COLO668 (cell line): ENCODE results near the gene SPTAN1.
"Not testable (repeated sequence)": the region's sequence is repeated elsewhere in the genome, so short reads cannot be mapped to it uniquely, and the experiment has no call there.

Source experiments
- DNase-seq: peaks from one replicate; lab custom pipeline; 2025; ENCODE audit not compliant: unreplicated experiment; lab: John Stamatoyannopoulos, UW

SPTAN1 gene

GRCh38 chr9:128552744-128553440 is 505 bp downstream of the SPTAN1 start:
- DNase-seq = peak; percentile 79

- no peak for DNase-seq
Measured at GRCh38 chr9:128553728-128554127, 1.3 kb downstream of the SPTAN1 start.

- DNase-seq = no peak
Measured at GRCh38 chr9:128554155-128554862, 1.9 kb downstream of the SPTAN1 start.

GRCh38 chr9:128555180-128555721 is 2.9 kb downstream of the SPTAN1 start:
- no peak for DNase-seq

GRCh38 chr9:128556276-128556675 is 3.9 kb downstream of the SPTAN1 start:
- DNase-seq = no peak

- no peak for DNase-seq
Measured at GRCh38 chr9:128556926-128557634, 4.7 kb downstream of the SPTAN1 start.

GRCh38 chr9:128558431-128559310 is 6.3 kb downstream of the SPTAN1 start:
- DNase-seq = no peak

GRCh38 chr9:128565578-128565977 is 13.2 kb downstream of the SPTAN1 start:
- no peak for DNase-seq

GRCh38 chr9:128568470-128569078 is 16.2 kb downstream of the SPTAN1 start:
- DNase-seq = no peak

GRCh38 chr9:128575469-128575868 is 23.1 kb downstream of the SPTAN1 start:
- DNase-seq = no peak

GRCh38 chr9:128575916-128576315 is 23.5 kb downstream of the SPTAN1 start:
- no peak for DNase-seq

- no peak for DNase-seq
Measured at GRCh38 chr9:128577206-128577605, 24.8 kb downstream of the SPTAN1 start.

- no peak for DNase-seq
Measured at GRCh38 chr9:128579194-128579593, 26.8 kb downstream of the SPTAN1 start.

- DNase-seq = no peak
Measured at GRCh38 chr9:128580731-128581130, 28.3 kb downstream of the SPTAN1 start.

- DNase-seq = not testable (repeated sequence)
Measured at GRCh38 chr9:128585155-128585554, 32.8 kb downstream of the SPTAN1 start.

- DNase-seq = not testable (repeated sequence)
Measured at GRCh38 chr9:128586934-128587333, 34.5 kb downstream of the SPTAN1 start.

GRCh38 chr9:128587453-128587852 is 35.1 kb downstream of the SPTAN1 start:
- DNase-seq = no peak

GRCh38 chr9:128588581-128589233 is 36.3 kb downstream of the SPTAN1 start:
- DNase-seq = no peak

GRCh38 chr9:128593039-128593438 is 40.7 kb downstream of the SPTAN1 start:
- no peak for DNase-seq

- DNase-seq = no peak
Measured at GRCh38 chr9:128593856-128594255, 41.5 kb downstream of the SPTAN1 start.
